ENCODE results near the gene PROB1. TPM values are rescaled to one million over a fixed set of nuclear protein-coding genes. Genes with fewer than 3 reads are reported as not detected.
"Not testable (repeated sequence)": the region's sequence is repeated elsewhere in the genome, so short reads cannot be mapped to it uniquely, and the experiment has no call there.

PROB1 gene, protein sequence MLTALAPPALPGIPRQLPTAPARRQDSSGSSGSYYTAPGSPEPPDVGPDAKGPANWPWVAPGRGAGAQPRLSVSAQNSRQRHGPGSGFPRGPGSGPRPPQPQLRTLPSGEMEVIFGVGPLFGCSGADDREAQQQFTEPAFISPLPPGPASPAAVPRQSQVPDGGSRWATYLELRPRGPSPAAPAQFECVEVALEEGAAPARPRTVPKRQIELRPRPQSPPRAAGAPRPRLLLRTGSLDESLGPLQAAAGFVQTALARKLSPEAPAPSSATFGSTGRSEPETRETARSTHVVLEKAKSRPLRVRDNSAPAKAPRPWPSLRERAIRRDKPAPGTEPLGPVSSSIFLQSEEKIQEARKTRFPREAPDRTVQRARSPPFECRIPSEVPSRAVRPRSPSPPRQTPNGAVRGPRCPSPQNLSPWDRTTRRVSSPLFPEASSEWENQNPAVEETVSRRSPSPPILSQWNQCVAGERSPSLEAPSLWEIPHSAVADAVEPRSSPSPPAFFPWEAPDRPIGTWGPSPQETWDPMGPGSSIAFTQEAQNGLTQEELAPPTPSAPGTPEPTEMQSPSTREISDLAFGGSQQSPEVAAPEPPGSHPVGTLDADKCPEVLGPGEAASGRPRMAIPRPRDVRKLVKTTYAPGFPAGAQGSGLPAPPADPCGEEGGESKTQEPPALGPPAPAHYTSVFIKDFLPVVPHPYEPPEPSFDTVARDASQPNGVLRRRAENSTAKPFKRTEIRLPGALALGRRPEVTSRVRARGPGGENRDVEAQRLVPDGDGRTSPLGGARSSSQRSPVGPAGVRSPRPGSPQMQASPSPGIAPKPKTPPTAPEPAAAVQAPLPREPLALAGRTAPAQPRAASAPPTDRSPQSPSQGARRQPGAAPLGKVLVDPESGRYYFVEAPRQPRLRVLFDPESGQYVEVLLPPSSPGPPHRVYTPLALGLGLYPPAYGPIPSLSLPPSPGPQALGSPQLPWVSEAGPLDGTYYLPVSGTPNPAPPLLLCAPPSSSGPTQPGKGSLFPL
- total RNA-seq (2021; fragmentation: NEBNext Ultra II Directional; extraction: Animal tissue kit (Norgen Biotek cat#: 25700)): 1 to 10 TPM; 2.8 to 5.3 (median 5.1) TPM
- long read RNA-seq: 0 reads

- H3K4me3 Mint-ChIP-seq: peak within 1 kb of the TSS; percentile 24; the same call in 1 of the 2 replicates
- peaks cover 6% of the 10 kb centered on the region for H3K27me3 Mint-ChIP-seq (ENCODE audit: insufficient read depth)
- no peak for DNase-seq
- peaks cover 27% of the 10 kb centered on the region for H3K4me1 Mint-ChIP-seq (ENCODE audit: low read depth)
- TF ChIP-seq CTCF (IDR thresholded peaks at IDR 0.05): no peak
- peaks cover 5% of the 10 kb centered on the region; the same call in 1 of the 2 replicates for H3K9me3 Mint-ChIP-seq
- H3K27ac Mint-ChIP-seq: no peak within 1 kb of the TSS; the same call in 1 of the 2 replicates
- peaks cover 7% of the 10 kb centered on the region for H3K36me3 Mint-ChIP-seq (ENCODE audit: low read depth)
Observed at GRCh38 chr5:139394654-139395566, at the start of gene PROB1. Gene PROB1 (minus strand): TSS chr5:139395104. CDS start chr5:139395081, 23 bp downstream.

DNA sequence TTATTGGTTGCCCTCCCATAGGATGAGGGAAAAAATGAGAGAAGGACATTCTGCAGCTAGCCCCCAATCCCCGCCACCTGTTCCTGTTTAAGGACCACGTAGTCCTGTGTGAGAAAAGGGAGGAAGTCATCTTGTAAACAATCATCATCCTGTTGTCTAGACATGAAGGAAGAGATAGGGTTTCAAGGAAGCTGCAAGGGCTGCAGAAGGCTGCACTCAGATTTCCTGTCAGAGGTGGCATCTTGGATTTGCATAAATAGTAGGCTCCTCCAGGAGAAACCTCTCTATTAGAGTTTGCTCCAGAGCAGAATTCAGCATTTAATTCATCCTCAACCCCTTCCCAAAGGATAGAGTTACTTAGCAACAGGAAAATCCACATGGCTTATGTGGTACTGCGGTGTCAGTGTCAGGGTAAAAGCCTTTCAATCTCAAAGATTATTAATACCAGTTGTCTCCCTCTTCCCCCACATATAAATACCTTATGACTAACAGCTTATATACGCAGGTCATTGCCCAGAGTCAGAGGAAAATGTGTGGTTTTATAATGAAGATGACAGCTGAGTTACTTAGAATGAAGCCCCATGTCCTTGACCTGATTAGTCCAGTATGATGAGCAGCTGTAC is 49.0 kb upstream of the PROB1 start:
- peak; percentile 87 for DNase-seq
- H3K4me1 Mint-ChIP-seq (ENCODE audit: low read depth): peaks cover 70% of the 10 kb centered on the region
- peak overlapping the region; percentile 35 for H3K4me3 Mint-ChIP-seq
- H3K9me3 Mint-ChIP-seq: no peaks in the 10 kb centered on the region
- no peaks in the 10 kb centered on the region for H3K36me3 Mint-ChIP-seq (ENCODE audit: low read depth)
- peaks cover 3% of the 10 kb centered on the region; the same call in 1 of the 2 replicates for H3K27me3 Mint-ChIP-seq (ENCODE audit: insufficient read depth)
- no peak for TF ChIP-seq CTCF (IDR thresholded peaks at IDR 0.05)
- peak overlapping the region; percentile 90 for H3K27ac Mint-ChIP-seq

- not testable (repeated sequence) for H3K36me3 Mint-ChIP-seq (ENCODE audit: low read depth); H3K27me3 Mint-ChIP-seq (ENCODE audit: insufficient read depth); DNase-seq; H3K9me3 Mint-ChIP-seq; H3K4me3 Mint-ChIP-seq; H3K27ac Mint-ChIP-seq
- H3K4me1 Mint-ChIP-seq (ENCODE audit: low read depth): peaks cover 54% of the 10 kb centered on the region
Observed at GRCh38 chr5:139440416-139440815, 45.5 kb upstream of the PROB1 start.

DNA sequence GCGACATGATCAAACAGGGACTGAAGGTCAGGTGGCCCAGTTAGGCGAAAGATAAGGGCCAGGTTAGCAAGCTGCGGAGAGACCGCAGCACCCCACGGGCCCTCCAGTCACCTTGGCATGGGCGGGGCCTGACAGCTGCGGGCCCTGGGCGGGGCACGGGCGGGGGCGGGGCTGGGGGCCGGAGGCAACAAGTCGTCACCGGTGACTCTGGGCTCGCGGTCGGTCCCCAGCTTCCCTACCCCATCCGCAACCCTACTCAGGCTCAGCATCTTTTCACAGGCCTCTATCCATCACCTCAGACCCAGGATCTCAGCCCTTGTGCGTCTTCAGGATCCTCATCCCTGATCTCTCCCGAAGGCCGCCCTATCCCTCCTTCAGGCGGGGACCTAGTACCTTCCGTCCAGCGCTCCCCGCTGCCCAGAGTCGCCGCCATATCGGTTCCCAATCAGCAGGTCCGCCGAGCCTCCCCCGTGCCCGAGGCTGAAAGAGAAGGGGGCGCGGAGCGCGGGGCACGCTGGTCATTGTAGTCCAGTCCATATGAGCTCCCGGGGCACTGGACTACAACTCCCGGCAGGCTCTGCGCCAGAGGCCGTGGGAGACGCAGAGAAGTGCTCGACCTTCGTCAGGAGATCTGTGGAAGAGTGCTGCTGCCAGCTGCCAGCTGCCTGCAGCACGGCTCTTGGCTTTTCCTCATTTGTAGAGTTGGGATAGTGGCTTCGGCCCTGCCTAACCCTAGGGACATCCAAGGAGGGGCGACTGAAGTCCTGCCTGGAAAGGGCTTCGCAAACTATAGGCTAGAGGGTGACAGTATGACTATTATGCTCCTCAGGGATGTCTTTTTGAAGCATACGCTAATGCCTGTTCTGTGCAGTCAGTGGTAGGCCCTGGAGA is 44.4 kb upstream of the PROB1 start, which contains the start of gene DNAJC18:
TSS of gene DNAJC18 (minus strand) at position 513 of the 891 bp plus-strand sequence. CDS start at position 433, 80 bp downstream.
- no peak for TF ChIP-seq CTCF (IDR thresholded peaks at IDR 0.05)
- peaks cover 42% of the 10 kb centered on the region for H3K4me1 Mint-ChIP-seq (ENCODE audit: low read depth)
- peak within 1 kb of the TSS; percentile 97 for H3K4me3 Mint-ChIP-seq
- H3K36me3 Mint-ChIP-seq (ENCODE audit: low read depth): no peaks in the 10 kb centered on the region
- DNase-seq: peak; percentile 81
- no peaks in the 10 kb centered on the region for H3K9me3 Mint-ChIP-seq
- H3K27ac Mint-ChIP-seq: peak within 1 kb of the TSS; percentile 97
- no peaks in the 10 kb centered on the region; the same call in 1 of the 2 replicates for H3K27me3 Mint-ChIP-seq (ENCODE audit: insufficient read depth)

All from HFFc6 (cell line).